Measurements from ENCODE around the gene HDAC1.

DNA sequence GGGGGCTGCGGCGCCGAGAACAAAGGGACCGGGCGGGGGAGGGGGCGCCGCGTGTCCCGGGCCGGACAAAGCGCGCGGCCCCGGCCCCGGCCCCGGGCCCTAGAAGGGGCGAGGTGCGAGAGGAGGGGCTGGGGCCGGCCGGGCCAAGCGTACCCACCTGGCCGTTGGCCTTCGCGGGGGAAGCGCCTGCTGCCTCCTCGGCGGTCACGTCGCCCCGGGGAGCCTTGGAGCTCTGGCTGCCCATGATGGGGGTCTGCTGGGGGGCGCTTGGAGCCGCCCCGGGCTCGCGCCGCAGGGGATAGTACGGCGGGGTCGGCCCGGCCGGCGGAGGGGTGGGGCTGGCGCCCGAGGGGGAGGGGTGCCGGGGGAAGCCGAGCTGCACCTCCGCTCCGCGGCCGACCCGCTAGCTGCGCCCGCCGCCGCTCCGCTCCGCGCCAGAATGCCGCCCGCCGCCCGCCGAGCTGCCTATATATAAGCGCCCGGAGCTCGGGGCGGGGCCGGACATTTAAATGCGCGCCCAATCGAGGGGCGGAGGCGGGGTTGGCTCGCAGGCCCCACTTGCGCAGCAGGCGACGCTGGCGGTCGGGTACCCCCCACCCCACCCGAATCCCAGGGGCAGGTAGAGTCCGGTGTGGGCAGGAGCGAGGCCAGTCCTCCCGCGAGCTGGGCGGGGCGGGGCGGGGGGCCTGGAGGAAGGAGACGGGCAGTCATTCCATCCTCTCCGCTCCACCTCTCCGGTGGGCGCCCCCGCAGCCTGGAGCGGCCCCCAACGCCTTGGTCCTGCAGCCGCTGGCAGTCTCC lies 44.1 kb downstream of the HDAC1 start, which contains the start of gene MARCKSL1:
- TF ChIP-seq POLR2A (IDR thresholded peaks at IDR 0.05) = peak; percentile 71 to 88
- no peak for TF ChIP-seq EP300 (IDR thresholded peaks at IDR 0.05)
- TF ChIP-seq, protein P1, sequence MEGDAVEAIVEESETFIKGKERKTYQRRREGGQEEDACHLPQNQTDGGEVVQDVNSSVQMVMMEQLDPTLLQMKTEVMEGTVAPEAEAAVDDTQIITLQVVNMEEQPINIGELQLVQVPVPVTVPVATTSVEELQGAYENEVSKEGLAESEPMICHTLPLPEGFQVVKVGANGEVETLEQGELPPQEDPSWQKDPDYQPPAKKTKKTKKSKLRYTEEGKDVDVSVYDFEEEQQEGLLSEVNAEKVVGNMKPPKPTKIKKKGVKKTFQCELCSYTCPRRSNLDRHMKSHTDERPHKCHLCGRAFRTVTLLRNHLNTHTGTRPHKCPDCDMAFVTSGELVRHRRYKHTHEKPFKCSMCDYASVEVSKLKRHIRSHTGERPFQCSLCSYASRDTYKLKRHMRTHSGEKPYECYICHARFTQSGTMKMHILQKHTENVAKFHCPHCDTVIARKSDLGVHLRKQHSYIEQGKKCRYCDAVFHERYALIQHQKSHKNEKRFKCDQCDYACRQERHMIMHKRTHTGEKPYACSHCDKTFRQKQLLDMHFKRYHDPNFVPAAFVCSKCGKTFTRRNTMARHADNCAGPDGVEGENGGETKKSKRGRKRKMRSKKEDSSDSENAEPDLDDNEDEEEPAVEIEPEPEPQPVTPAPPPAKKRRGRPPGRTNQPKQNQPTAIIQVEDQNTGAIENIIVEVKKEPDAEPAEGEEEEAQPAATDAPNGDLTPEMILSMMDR (IDR thresholded peaks at IDR 0.05) = no peak

Measured in gastroesophageal sphincter (tissue), 3 donors.